A549 (cell line): ENCODE results near the gene BSDC1. TPM values are rescaled to one million over a fixed set of nuclear protein-coding genes. Genes with fewer than 3 reads are reported as not detected.

Source experiments
- ATAC-seq, 2 experiments: fragments of 200-7000 bp in 1 of 2; fragments of >200 bp in 1 of 2; cut with Nextera tagmentation in 1 of 2; cut with Tn5 transposase in 1 of 2; 3 replicates each; pipeline versions ENCODE4 v1.8.0 to v1.9.1; 2018 to 2020; ENCODE audit warnings: mild to moderate bottlenecking in 1 of 2, moderate library complexity in 1 of 2
- CTCF ChIA-PET: fragments of 300-600 bp; sonication (Branson Sonifier 250); formaldehyde crosslinking; extraction: SDS; loops from one replicate; lab custom pipeline; 2021; ENCODE audit warnings: antibody characterized with exemption, inconsistent platforms; lab: Yijun Ruan, JAX
- POLR2A ChIA-PET: fragments of 350-600 bp; formaldehyde crosslinking; extraction: SDS; loops from one replicate; lab custom pipeline; 2021; ENCODE audit warnings: antibody characterized with exemption, inconsistent platforms; lab: Yijun Ruan, JAX
- DNase-seq, 2 experiments: peaks; one replicate each; pipeline versions ENCODE4 v3.0.0 to v3.0.0-alpha.2; 2011 to 2016; ENCODE audit warnings: low read depth in 1 of 2, low spot score in 1 of 2
- FAIRE-seq: peaks from 2 replicates; lab custom pipeline; 2011; peaks lifted over from hg19 to GRCh38; lab: Jason Lieb, UNC
- H3K27ac ChIP-seq, 2 experiments: fragments of >200 bp; sonication (Bioruptor Twin); formaldehyde crosslinking; 3 replicates each; pipeline ENCODE4 v1.5.1; 2016 to 2017
- H3K4me1 ChIP-seq: fragments of >200 bp; sonication (Bioruptor Twin); formaldehyde crosslinking; 3 replicates; pipeline ENCODE4 v1.6.1; 2016
- H3K4me2 ChIP-seq: fragments of >200 bp; sonication (Bioruptor Twin); formaldehyde crosslinking; 3 replicates; pipeline ENCODE4 v1.6.1; 2016
- H3K4me3 ChIP-seq: fragments of >200 bp; sonication (Bioruptor Twin); formaldehyde crosslinking; 3 replicates; pipeline ENCODE4 v1.5.1; 2016
- H3K9me3 ChIP-seq: fragments of >200 bp; sonication (Bioruptor Twin); formaldehyde crosslinking; 3 replicates; pipeline ENCODE4 v1.6.1; 2016
- EHMT2 ChIP-seq: fragments of 200-600 bp; sonication (generic); IDR thresholded peaks from 2 replicates; pipeline ENCODE4 v1.6.1; 2016; ENCODE audit warnings: antibody characterized with exemption, low read depth, mild to moderate bottlenecking, moderate library complexity
- EP300 ChIP-seq, 2 experiments: fragments of >200 bp; sonication (Bioruptor Twin); formaldehyde crosslinking; IDR thresholded peaks; 2 replicates in 1 of 2; 3 replicates in 1 of 2; pipeline ENCODE4 v1.6.1; 2016 to 2017
- HDAC2 ChIP-seq: fragments of 200-600 bp; sonication (generic); IDR thresholded peaks from 2 replicates; pipeline ENCODE4 v1.6.1; 2016
- HOXB13 ChIP-seq: fragments of 250-450 bp; sonication (Bioruptor Pico); IDR thresholded peaks from 2 replicates; pipeline ENCODE4 v1.5.0; 2020; ENCODE audit warnings: low read depth, mild to moderate bottlenecking, moderate library complexity
- KDM1A ChIP-seq: fragments of 200-600 bp; sonication (generic); IDR thresholded peaks from 2 replicates; pipeline ENCODE4 v1.6.1; 2016; ENCODE audit warnings: low read depth, mild to moderate bottlenecking
- MAZ ChIP-seq: fragments of 150-350 bp; IDR thresholded peaks from 2 replicates; pipeline ENCODE4 v1.6.1; 2014; ENCODE audit warnings: antibody characterized with exemption, low read depth, low read length, borderline replicate concordance
- MYC ChIP-seq: IDR thresholded peaks from 2 replicates; pipeline ENCODE4 v1.6.1; 2012; ENCODE audit warnings: mild to moderate bottlenecking, inconsistent platforms, low read length, improper control_type of control experiment, borderline replicate concordance
- PHF8 ChIP-seq: fragments of 200-600 bp; sonication (generic); IDR thresholded peaks from 2 replicates; pipeline ENCODE4 v1.6.1; 2016; ENCODE audit warnings: low read depth, mild to moderate bottlenecking, antibody characterized with exemption, moderate library complexity, borderline replicate concordance
- POLR2AphosphoS2 ChIP-seq: conservative IDR thresholded peaks from 2 replicates; pipeline ENCODE4 v1.6.1; 2012; ENCODE audit warnings: low read length, improper control_type of control experiment, inconsistent platforms
- RAD21 ChIP-seq, 2 experiments: fragments of >200 bp in 1 of 2; sonication (Bioruptor Twin) in 1 of 2; formaldehyde crosslinking in 1 of 2; IDR thresholded peaks in 1 of 2; conservative IDR thresholded peaks in 1 of 2; 2 replicates in 1 of 2; 3 replicates in 1 of 2; pipeline ENCODE4 v1.6.1; 2012 to 2018; ENCODE audit warnings: inconsistent platforms in 1 of 2
- WGBS: methylation state at CpG from one replicate; pipeline ENCODE4 v1.1.6; 2017; ENCODE audit errors: missing lambda C conversion rate; 5-methylcytosine and 5-hydroxymethylcytosine counted together
- polyA plus RNA-seq, 4 experiments: library from polyadenylated mRNA; depleted of rRNA in 3 of 4; stranded (reverse); fragments of >200 nt; fragmentation: RNase III in 1 of 4; extraction: RNeasy Plus Mini Kit Qiagen cat#74134 plus additional on column Dnase treatment in 1 of 4; gene quantifications; 2 replicates in 3 of 4; 3 replicates in 1 of 4; pipeline ENCODE4 v1.2.3, GENCODE V29; 2011 to 2017
- TF ChIP-seq, protein P1 (sequence below): IDR thresholded peaks from 2 replicates; pipeline ENCODE4 v1.6.1; 2012
- TF ChIP-seq, protein P2 (sequence below): IDR thresholded peaks from 2 replicates; pipeline ENCODE4 v1.6.1; 2012; ENCODE audit warnings: low read depth, borderline replicate concordance
- TF ChIP-seq, protein P3 (sequence below): fragments of 250-450 bp; sonication (Bioruptor Pico); IDR thresholded peaks from 2 replicates; pipeline ENCODE4 v1.5.0; 2020; ENCODE audit warnings: low read depth, mild to moderate bottlenecking, moderate library complexity

The BSDC1 gene
- polyA plus RNA-seq, 2 of the 4 experiments (the other 2 are of a cell fraction): 19.9 to 22.7 TPM

DNA sequence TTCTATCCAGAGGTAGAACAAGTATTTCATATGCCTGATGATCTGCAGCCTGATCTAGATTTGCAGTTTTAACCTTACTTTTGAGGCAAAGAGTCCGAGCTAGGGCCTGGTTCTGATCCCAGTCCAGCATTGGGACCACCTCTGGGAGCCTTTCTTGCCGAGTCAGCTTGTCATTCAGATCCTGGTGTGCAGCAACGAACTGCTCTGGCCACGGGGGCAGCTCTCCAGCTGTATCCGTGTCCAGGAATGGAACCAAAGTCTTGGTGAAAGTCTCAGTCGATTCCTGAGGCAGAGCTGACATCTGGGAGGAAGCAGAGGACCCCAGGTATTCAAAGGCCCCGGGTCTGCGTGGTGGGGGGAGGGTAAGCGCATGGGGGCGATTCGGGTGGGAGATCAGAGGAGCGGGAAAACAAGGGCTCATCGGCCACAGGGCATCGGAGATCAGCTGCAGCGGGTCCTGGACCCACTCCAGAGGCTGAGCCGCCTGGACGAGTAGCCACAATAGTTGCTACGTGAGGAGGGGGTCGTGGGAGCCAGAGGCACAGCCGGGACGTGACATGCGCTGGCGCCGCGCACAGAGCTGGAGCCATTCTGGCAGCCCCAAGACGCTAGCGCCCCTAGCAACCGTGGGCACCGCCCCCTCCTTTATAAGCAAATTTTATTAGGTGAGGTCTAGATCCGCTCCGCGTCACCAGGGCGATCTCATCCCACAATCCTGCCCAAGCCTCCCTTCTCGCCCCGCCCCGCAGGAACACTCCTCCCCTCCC is 32.4 kb upstream of the BSDC1 start:
- POLR2A ChIA-PET: interaction anchor here (0.7 kb wide), 1 partner anchor 73 kb away, joined by 3 read pairs; no protein-coding TSS in a partner anchor

DNA sequence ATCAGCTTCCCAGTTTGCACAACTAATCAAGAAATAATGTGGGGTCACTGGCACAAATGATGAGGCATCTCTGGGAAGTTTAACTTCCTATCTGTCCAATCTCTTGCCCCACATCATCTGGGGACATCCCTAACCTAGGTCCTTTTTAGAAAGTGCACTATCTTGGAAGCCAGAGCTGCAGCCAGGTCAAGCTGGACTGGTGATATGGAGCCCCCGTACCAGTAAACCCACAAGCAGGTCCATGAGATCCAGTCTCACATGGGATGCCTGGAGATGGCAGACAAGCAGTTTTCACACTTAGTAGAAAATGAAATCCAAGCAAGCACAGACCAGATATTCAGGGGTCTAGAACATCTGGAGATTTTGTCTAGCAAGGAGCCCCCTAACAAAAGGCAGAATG is 27.5 kb upstream of the BSDC1 start:
- Histone ChIP-seq H3K4me2 (no peak overlapping the region), H3K4me1 (no peaks in the 10 kb centered on the region), H3K4me3 (no peak overlapping the region), H3K27ac (no peak overlapping the region), H3K9me3 (no peaks in the 10 kb centered on the region)
- DNase-seq: no peak
- FAIRE-seq: no peak
- POLR2A ChIA-PET: no interaction called here
- no peak for ATAC-seq
- CTCF ChIA-PET: interaction anchor here (2.7 to 8.3 kb wide), 2 partner anchors 8 to 21 kb away, joined by 13 to 42 read pairs; no protein-coding TSS in a partner anchor
- TF ChIP-seq, protein P1, sequence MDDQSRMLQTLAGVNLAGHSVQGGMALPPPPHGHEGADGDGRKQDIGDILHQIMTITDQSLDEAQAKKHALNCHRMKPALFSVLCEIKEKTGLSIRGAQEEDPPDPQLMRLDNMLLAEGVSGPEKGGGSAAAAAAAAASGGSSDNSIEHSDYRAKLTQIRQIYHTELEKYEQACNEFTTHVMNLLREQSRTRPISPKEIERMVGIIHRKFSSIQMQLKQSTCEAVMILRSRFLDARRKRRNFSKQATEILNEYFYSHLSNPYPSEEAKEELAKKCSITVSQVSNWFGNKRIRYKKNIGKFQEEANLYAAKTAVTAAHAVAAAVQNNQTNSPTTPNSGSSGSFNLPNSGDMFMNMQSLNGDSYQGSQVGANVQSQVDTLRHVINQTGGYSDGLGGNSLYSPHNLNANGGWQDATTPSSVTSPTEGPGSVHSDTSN: no peak
- no peak for TF ChIP-seq HDAC2
- 80% methylated on average over 1 of the region's 1 CpG for WGBS

More for the DNA sequence above, 32.4 kb upstream of the BSDC1 start:
- 83% methylated on average over 26 of the region's 36 CpGs for WGBS
- Histone ChIP-seq H3K9me3 (no peaks in the 10 kb centered on the region), H3K27ac (no peak overlapping the region), H3K4me1 (0 out of 3 replicates have a peak, but pooled peaks cover 3% of the 10 kb centered on the region)
- FAIRE-seq: no peak
- TF ChIP-seq, protein P2, sequence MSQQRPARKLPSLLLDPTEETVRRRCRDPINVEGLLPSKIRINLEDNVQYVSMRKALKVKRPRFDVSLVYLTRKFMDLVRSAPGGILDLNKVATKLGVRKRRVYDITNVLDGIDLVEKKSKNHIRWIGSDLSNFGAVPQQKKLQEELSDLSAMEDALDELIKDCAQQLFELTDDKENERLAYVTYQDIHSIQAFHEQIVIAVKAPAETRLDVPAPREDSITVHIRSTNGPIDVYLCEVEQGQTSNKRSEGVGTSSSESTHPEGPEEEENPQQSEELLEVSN: no peak
- TF ChIP-seq MYC: no peak
- no peak for TF ChIP-seq EHMT2
- TF ChIP-seq PHF8: no peak
- no peak for TF ChIP-seq RAD21 (conservative IDR thresholded peaks at IDR 0.05 in 1 of 2, IDR thresholded peaks at IDR 0.05 in 1 of 2)
- TF ChIP-seq MAZ: no peak
- TF ChIP-seq, all 56 proteins: peak for 0
- Histone ChIP-seq H3K4me2 (no peak overlapping the region), H3K4me3 (no peak overlapping the region)
- CTCF ChIA-PET: interaction anchor here (0.6 to 8.3 kb wide), 5 partner anchors 13 to 277 kb away, joined by 3 to 42 read pairs (median 3); no protein-coding TSS in a partner anchor
- DNase-seq: no peak
- ATAC-seq: no peak

DNA sequence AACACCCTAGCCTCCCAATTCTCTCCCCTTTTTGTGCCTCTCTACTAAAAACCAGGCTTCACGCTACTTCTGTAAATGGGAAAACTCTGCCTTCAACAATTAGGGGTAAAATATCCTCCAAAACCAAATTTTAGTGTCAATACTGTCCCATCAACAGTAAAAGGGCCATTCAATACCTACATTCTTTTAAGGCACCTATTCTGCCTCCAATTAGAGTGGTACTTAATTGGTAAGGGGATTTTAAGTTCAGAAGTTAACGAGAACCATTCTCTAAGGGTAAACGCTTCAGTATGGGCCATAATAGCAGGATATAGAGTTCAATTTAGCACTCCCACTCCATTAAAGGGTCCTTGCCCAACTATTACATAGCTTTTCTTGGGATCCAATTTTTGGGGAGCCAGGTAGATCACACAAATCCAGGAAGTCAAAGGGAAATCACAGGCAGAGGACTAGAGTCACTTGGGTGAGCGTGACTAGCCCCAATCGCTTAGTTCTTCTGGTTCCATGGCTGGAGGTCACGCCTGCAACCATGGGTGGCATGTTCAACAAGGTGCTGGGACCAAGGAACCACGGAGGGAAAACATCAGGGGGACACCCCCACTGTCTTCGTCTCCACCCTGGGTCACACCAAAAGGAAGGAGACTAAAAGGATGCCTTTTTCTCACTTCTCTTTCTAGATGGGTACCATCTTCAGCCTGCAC is 20.1 kb upstream of the BSDC1 start:
- Histone ChIP-seq H3K4me1 (no peaks in the 10 kb centered on the region), H3K4me3 (no peak overlapping the region), H3K9me3 (no peaks in the 10 kb centered on the region), H3K27ac (no peak overlapping the region), H3K4me2 (no peak overlapping the region)
- TF ChIP-seq POLR2AphosphoS2: no peak
- TF ChIP-seq, protein P2: no peak
- TF ChIP-seq HDAC2: no peak
- no peak for TF ChIP-seq KDM1A
- TF ChIP-seq, protein P3, sequence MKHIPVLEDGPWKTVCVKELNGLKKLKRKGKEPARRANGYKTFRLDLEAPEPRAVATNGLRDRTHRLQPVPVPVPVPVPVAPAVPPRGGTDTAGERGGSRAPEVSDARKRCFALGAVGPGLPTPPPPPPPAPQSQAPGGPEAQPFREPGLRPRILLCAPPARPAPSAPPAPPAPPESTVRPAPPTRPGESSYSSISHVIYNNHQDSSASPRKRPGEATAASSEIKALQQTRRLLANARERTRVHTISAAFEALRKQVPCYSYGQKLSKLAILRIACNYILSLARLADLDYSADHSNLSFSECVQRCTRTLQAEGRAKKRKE: no peak
- TF ChIP-seq EP300 (IDR thresholded peaks at IDR 0.05): no peak
- TF ChIP-seq HOXB13 (CRISPR knock-in tag): no peak
- 15% methylated on average over 7 of the region's 8 CpGs for WGBS
- POLR2A ChIA-PET: no interaction called here
- DNase-seq: no peak
- FAIRE-seq: no peak
- ATAC-seq: no peak
- CTCF ChIA-PET: interaction anchor here (0.6 to 4.6 kb wide), 5 partner anchors 10 to 198 kb away, joined by 3 to 54 read pairs (median 4); no protein-coding TSS in a partner anchor
